Vagina (tissue), 2 donors: Measurements from ENCODE around the gene IL11.

Experiments used
- CTCF ChIP-seq, 3 experiments: fragments of 450-650 bp in 2 of 3; fragments of 200-600 bp in 1 of 3; sonication (generic) in 1 of 3; IDR thresholded peaks; one replicate each; pipeline ENCODE4 v1.5.1; 2017 to 2019; ENCODE audit warnings: antibody characterized with exemption in 3 of 3, mild to moderate bottlenecking in 2 of 3, moderate library complexity in 2 of 3
- POLR2A ChIP-seq, 2 donors: fragments of 450-650 bp; IDR thresholded peaks; one replicate each; pipeline ENCODE4 v1.6.1; 2017; ENCODE audit warnings: antibody characterized with exemption in 2 of 2, mild to moderate bottlenecking in 2 of 2, moderate library complexity in 2 of 2
- POLR2AphosphoS5 ChIP-seq, 2 donors: sonication (generic); formaldehyde crosslinking; IDR thresholded peaks; one replicate each; pipeline ENCODE4 v1.9.0; 2017; ENCODE audit warnings: antibody characterized with exemption in 2 of 2, mild to moderate bottlenecking in 2 of 2, low read depth in 1 of 2; ENCODE audit not compliant: insufficient read depth in 1 of 2

- TF ChIP-seq CTCF (IDR thresholded peaks at IDR 0.05): no peak
- TF ChIP-seq POLR2A (IDR thresholded peaks at IDR 0.05): no peak
- TF ChIP-seq POLR2AphosphoS5 (IDR thresholded peaks at IDR 0.05; ENCODE audit: insufficient read depth in 1 of 2, low read depth in 1 of 2): no peak
These were observed 49.5 kb upstream of the IL11 start for GRCh38 chr19:55419624-55420236.
